Left renal pelvis (tissue), 4 donors: ENCODE measurements around the gene POLR3E. TPM values are rescaled to one million over a fixed set of nuclear protein-coding genes. Genes with fewer than 3 reads are reported as not detected.
"Not testable (repeated sequence)": the region's sequence is repeated elsewhere in the genome, so short reads cannot be mapped to it uniquely, and the experiment has no call there.

Experiments used
- DNase-seq, 4 donors: peaks; one replicate each; pipeline ENCODE4 v3.0.0-alpha.2; 2013; ENCODE audit warnings: low read depth in 4 of 4, low spot score in 3 of 4
- polyA plus RNA-seq, 4 donors: library from polyadenylated mRNA; unstranded; fragments of 120-200 nt; gene quantifications; one replicate each; pipeline ENCODE4 v1.2.1, GENCODE V29; 2013; ENCODE audit not compliant: insufficient read length in 4 of 4

The POLR3E gene
- polyA plus RNA-seq, 4 donors = 43.8 to 65.3 (median 52.9) TPM

DNA sequence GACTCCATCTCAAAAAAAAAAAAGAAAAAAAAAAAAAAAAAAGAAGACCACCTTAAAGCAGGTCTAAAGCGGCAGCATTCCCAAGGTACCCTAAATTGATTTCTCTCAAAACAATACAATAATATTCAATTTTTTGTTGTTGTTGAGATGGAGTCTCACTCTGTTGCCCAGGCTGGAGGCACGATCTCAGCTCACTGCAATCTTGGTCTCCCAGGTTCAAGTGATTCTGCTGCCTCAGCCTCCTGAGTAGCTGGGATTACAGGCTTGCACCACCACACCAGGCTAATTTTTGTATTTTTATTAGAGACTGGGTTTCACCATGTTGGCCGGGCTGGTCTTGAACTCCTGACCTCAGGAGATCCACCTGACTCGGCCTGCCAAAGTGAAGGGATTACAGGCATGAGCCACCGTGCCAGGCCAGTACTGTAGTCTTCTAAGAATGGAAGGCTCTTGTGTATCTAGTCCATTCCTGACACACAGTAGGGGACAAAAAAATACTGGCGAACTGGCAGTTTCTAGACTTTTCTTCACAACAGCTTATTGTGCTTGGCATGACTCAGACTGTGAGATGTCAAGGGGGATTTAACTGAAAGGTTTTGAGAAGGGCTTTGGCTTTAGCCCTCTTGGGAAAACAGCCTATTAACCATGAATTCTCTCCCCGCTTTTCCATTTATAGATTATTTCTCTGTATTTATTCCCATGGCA lies 59.9 kb downstream of the POLR3E start:
- no peak for DNase-seq

DNA sequence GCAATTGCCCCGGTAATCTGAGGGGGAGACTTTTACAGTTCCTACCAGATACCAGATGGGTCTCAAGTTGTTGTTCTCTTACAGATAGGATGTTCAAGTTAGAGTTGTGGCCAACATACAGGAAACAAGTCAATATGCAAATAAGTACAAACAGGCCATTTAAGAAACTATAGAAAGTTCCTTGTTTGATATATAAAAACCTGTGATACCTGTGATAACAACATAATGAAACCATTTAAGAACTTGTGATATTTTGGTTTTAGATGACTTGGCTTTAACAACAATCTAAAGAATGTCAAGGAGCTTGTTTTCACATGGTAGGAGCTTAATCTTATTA lies 60.4 kb downstream of the POLR3E start:
- DNase-seq = no peak

DNA sequence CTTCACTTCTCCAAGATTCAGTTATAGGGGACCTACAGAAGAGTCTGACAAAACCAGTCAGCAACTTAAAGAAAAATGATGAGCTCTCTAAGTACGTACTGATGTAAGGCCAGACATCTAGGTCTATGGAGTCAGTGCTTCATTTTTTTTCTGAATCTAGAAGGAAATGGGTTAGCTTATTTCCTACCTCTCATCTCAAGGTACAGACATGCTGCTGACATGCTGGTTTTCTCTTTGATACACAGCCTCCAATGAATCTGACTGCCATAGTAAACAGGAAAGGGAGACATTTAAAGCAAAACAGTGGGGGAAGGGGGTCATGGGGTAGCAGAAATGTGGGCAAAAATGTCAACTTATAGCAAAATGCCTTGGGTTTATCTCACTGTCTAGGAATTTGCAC lies 60.8 kb downstream of the POLR3E start:
- no peak for DNase-seq

DNA sequence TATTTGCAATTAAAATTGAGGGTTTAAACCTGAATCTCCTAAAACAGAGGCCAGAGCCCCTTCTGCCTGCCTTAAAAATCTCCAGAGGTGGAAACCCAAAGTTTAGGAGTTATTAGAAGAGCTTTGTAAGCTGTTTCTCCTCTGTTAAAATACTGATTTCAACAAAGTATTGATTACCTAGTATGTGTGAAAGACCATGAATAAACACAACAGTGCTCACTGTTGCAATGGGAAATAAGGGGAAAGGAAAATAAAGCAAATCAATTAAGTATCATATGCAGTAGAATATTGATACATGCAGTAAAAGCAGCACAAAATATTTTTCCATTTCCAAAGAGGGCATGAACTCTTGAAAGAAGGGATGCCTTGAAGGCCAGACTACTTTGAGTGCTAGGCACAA lies 62.5 kb downstream of the POLR3E start:
- DNase-seq = no peak

DNA sequence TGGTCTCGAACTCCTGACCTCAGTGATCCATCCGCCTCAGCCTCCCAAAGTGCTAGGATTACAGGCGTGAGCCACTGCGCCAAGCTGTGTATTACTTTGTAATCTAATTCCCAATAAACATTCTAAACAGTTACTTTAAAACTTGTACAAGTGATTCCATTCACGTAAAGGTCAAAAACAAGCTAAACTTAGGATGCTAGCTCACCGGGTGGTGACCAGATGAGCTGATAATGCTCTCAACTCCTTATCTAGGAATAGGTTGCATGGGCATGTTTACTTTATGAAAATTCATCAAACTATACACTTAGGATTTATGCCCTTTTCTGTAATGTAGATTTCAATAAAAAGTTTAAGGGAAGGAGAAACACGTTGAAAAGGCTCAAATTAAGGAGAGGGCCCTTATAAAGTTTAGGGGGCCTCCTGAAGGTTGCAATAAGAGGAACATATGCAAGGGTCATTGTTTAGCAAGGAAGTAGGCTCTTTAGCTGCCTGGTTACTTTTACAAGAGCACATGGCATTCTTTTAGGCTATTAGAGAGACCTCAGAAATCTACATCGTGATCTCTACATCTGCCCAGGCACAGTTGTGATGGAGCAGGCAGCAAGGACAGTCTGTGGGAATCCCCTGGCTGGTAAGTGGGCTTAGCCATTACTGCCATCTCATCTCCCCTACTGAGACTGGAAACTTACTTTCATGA lies 63.9 kb downstream of the POLR3E start:
- DNase-seq = no peak

DNA sequence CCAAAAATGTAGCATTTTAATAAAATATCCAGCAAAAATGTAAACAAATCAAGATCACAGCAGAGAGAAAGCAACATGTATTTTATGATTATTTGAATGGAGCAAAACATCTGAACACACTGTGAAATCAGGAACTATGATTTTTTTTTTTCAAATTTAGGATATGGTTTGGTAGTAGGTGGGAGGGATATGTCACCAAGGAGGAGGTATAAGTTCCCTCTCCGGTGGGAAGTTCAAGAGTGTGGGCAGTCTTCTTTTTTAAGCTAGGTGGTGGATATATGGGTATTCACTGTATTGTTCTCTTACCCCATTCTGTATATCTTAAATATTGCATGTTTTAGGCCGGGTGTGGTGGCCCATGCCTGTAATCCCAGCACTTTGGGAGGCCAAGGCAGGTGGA lies 67.0 kb downstream of the POLR3E start:
- DNase-seq = no peak

DNA sequence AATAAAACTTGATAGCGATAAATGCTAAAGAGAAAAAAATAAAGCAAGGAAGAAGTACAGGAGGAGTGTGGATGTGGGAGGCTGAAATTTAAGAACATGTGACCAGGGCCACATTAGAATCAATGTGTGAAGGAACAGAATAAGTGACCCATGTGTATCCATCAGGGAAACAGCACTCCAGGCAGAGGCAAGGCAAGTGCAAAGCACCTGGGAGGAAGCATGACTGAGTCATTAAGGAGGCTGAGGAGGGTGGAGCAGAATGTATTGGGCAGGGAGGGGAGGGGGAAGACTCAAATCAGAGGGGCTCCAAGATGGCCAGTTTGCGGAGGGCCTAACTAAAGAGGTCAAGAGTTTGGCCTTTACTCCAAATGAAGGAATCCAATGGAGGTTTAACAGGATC lies 69.2 kb downstream of the POLR3E start:
- DNase-seq = no peak

DNA sequence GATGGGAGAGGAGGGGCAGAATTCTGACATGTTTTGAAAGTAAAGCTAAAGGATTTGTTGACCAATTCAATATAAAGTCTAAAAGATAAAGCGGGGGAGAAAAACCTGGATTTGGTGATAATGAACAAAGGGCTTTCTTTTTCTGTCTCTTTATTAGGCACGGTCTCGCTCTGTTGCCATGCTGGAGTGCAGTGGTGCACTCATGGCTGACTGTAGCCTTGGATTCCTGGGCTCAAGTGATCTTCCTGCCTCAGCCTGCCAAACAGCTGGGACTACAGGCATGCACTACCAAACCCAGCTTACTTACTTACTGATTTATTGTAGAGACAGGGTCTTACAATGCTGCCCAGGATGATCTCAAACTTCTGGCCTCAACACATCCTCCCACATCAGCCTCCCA lies 69.7 kb downstream of the POLR3E start:
- no peak for DNase-seq

DNA sequence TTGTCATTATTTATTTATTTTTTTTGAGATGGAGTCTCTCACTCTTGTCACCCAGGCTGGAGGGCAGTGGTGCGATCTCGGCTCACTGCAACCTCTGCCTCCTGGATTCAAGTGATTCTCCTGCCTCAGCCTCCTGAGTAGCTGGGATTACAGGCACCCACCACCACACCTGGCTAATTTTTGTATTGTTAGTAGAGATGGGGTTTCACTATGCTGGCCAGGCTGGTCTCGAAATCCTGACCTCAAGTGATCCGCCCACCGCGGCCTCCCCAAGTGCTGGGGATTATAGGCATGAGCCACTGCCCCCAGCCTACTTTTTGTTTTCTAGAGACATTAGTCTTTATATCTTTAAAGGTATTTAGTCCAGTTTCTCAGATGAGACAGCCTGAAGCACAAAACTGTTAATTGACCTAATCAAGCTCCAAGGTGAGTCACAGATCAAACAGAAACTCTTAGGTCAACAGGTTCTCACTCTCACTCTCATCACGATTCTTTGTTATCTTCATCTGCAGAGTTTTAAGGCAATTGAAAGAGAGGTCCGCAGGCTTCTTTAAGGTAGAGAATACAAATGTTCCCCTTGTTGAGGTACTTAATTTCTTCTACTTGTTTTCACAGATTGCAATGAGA lies 71.1 kb downstream of the POLR3E start:
- DNase-seq = not testable (repeated sequence)

DNA sequence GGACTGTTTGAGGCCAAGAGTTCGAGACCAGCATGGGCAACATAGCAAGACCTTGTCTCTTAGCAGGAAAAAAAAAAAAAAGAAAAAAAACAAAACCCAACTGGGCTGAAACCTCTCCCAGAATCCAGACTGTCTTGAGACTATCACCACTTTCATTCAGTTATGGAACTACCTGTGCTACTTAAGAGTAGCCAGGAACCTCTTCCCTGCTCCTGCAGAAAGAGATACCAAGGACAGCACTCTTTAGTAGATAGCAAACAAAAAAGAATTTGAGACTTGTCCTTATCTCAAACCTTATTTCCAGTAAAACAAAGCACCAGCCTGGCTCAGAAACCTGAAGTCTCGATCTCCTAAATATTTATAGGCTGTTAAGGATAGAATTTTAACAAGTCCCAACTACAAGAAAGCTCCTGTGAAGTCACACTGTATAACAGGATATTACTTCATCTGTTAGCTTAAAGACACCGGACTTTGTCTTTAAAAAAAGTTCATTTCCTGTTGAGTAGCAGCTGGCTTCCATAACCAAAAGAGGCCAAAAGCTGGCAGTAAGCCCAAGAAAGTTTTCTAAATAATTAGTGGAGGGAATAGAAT lies 72.1 kb downstream of the POLR3E start:
- peak in 1 of 4 donors; percentile 62 for DNase-seq

DNA sequence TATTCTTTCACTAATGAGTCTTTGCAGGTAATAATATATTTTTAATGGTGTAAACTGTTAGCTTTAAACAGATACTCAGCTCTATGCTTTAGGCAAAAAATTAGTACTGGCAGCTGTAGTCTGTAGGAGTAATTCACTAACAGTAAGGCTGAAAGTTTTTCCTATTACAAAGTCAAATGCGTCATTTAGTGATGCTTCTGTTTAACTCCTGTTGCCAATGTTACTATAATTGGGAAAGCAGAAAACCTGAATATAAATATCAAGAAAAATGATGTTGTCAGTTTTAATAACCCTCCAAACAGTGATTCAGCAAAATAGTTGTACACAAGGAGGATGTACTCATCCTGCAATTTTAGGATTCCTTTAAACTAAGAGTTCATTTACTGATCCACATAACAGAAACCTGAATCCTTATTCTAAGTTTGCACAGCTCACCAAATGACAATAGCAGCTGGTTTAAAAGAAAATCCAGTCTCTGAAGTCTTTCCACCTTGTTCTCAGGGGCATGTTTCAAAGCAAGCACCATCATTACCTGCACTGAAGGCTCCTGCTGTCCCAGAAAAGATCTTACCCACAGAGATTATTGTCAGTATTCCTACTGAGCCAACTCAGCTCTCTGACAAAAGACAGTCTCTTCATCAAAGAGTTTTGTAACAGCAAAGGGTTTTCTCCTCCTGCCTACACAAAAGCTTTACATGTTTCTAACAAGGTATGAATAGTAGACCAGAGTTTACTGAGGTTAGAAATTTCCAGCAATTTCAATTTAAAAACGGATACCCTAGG lies 73.0 kb downstream of the POLR3E start:
- no peak for DNase-seq

DNA sequence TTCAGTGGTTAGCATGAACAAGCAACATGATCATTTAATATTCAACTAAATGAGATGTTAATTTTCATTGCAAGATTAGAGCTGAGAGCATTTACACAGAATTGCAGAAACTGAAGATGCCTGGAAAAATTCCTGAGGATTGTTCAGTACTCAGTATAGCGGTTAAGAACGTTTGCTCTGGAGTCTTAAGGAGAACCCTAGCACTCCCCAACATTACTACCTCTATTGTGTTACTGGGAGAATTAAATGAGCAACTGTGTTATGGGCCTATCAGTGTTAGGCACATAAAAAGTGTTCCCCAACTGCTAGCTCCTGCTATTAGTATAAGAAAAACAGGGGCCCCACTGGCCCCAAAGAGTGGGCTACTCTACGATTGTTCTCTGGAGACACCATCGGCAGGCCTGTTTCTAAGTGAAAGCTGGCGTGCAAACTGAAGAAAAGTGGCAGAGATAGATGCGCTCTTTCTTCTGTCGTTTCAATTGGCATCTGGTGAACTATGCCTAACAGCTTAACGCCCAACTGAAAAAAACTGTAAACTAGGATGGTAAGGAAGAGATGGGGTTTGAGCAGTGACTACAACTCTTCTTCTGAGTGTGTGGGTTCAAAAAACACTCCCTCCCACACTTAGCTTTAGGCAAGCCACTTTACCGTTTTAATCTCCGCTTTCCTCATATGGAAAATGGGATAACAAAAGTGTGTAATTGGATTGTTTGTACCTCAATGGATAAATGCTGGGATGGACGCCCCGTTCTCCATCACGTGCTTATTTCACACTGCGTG lies 75.9 kb downstream of the POLR3E start:
- no peak for DNase-seq

DNA sequence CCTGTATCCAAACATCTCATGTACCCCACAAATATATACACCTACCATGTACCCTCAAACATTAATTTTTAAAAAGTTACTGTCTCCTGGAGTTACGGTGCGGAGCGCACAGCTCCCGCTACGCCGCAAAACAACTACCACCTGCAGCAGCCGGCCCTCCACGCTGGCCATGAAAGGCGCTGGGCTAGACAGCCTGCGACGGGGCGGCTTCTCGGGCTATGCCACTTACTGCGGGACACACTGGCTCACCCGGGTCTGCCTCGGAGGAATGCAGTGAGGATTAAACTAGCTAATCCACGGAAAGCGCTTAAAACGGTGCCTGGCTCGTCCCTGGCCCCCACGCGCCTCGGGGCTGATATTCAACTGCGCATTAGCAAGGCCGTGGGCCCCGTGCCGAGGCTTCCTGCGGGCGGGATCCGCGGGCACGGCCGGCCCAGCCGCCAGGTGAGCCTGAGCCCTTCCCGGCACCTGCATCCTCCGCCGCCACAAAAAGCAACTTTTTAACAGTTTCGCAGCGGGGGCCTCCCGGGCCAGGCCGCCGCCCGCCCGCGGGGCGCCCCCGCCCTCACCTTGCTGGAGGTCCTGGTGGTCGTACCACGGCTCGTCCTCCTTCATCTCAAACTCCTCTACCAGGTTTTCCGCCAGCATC lies 76.6 kb downstream of the POLR3E start:
- DNase-seq = no peak

DNA sequence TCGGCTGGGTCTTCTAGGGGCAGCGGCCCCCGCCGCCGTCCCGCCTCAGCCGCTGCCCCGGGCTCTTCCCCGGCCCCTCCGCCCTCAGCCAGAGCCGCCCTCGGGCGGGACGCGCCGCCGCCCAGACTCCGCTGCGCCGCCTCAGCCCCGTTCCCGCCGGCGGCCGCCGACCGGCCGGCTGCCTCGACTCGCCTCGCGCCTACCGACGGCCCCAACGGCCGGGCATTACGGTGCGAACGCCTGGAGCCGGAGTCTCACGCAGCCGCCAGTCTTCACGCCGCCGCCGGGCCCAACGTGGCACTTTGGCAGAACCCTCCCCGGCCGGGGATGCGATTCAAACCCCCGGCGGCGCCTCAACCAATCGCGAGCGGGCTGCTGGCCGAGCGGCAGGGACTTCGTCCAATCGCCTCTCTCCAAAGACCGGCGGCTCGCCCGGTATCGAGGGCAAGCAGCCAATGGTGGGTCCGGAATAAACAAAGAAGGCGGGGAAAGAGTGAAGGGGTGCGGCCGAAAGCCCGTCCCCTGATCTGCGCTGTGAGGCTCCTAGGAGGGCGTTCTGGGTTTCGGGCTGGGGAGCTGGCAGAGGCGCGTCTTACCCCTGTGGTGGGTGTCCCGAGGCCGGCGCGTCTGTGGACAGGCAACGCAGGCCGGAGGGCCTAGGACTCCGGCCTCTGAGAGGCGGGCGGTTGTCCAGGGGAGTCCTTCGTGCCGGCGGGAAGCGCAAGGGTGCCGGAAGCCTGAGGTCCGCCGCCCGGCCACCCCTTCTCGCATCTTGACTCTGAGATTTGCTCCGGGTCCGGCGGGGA lies 77.3 kb downstream of the POLR3E start, which contains the start of gene CDR2:
Gene CDR2, minus strand, starts transcription at position 309 of the 806 bp plus-strand sequence. CDS start 310 bp downstream, outside the sequence.
- DNase-seq = peak; percentile 87 to 92 (median 92)

DNA sequence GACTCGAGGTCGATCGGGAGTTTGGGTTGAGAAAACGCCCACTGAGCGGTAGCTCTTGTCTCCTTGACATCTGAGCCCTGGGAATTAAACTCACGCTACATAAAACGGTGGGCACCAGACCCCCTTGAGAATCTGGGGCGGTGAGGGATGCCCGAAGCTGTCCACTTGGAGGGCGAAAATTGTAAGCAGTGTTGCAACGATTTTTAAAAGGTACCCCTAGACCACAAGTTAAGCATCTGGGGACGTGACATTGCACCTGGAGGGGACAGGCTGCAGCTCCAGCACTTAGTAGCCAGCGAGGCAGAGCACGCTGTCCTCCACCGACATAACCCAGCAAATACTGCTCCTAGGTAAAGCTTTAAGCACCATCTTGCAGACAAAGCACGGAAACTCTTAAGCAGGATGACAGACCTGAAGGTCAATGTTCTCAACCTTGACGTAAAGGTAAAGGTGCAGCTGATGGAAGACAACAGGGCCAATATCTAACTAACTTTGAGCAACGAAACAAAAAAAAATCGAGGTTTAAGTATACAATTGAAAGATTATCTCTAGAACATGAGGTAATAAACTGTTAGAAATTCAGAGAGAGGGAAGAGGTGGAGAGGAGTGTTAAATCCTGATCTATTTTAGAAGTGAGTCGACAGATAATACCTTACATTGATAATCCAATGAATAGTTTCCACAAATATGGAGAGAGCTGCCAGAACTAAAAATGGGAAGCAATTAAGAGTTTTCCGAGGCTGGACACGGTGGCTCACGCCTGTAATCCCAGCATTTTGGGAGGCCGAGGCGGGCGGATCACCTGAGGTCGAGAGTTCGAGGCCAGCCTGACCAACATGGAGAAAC lies 78.1 kb downstream of the POLR3E start:
- DNase-seq = no peak

DNA sequence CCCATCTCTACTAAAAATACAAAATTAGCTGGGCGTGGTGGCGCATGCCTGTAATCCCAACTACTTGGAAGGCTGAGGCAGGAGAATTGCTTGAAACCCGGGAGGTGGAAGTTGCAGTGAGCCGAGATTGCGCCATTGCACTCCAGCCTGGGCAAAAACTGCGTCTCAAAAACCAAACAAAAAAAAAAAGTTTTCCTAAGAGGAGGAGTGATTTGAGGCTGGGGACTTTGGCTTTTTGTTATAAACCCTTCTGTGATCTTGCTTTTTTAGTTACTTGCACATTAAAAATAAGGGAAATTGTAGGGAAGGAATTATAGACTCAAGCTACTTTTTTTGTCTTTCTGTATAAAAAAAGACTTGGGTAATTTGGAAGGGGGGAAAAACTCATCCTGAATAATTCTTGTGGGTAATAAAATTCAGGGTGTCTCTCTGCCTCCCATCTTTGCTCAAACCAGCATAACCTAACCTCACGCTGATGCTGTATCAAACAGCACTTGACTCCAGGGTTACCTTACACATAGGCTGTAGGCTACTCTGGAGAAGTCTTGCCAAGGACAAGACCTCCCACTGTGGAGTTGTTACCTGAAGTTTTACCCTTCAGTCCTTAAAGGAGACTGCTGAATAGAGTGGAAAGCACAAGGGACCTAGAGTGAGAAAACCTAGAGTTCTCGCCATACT lies 78.9 kb downstream of the POLR3E start:
- DNase-seq = no peak

DNA sequence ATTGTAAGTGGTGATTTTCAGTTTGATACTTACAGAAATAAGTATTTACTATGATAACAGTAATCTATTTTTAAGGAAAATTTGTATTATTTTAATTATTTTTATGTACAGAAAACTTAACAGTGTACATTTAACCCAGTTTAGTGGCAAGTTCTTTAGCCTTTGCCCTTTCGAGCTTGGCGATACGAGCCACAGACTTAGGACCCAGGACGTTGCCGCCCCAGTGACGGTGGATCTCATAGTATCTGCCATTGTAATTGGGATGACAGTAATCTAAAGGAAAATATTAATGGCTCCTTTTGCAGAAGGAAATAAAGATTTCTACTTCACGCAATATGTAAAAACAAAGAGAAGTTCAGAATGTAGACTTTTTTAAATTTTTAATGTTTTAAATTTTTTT lies 82.4 kb downstream of the POLR3E start:
- no peak for DNase-seq
